WERI-Rb-1 (cell line): ENCODE results near the gene MYCN.

ENCODE experiments used
- DNase-seq: peaks from one replicate; pipeline ENCODE4 v3.0.0-alpha.2; 2020
- H3K27ac ChIP-seq: fragments of 250-450 bp; sonication (Bioruptor Pico); 2 replicates; pipeline ENCODE4 v1.5.1; 2020; ENCODE audit warnings: mild to moderate bottlenecking, moderate library complexity
- H3K27me3 ChIP-seq: fragments of 250-450 bp; sonication (Bioruptor Pico); 2 replicates; pipeline ENCODE4 v1.5.1; 2021; ENCODE audit warnings: mild to moderate bottlenecking, low read depth, moderate library complexity; ENCODE audit not compliant: insufficient read depth, severe bottlenecking
- H3K36me3 ChIP-seq: fragments of 250-450 bp; sonication (Bioruptor Pico); 2 replicates; pipeline ENCODE4 v1.5.1; 2020; ENCODE audit warnings: mild to moderate bottlenecking, moderate library complexity
- H3K4me3 ChIP-seq: 2 replicates; pipeline ENCODE4 v1.5.1; 2011; ENCODE audit warnings: low read depth, mild to moderate bottlenecking, control low read depth, low read length
- H3K9me3 ChIP-seq: fragments of 250-450 bp; sonication (Bioruptor Pico); 2 replicates; pipeline ENCODE4 v1.5.1; 2021; ENCODE audit warnings: mild to moderate bottlenecking, moderate library complexity; ENCODE audit not compliant: severe bottlenecking
- CTCF ChIP-seq: IDR thresholded peaks from 2 replicates; pipeline ENCODE4 v1.5.1; 2011; ENCODE audit warnings: low read depth, mild to moderate bottlenecking, control low read depth, inconsistent platforms, low read length

Gene MYCN

GRCh38 chr2:15918761-15919356, 21.5 kb upstream of the MYCN start:
- no peak for DNase-seq
- H3K9me3 ChIP-seq: no peaks in the 10 kb centered on the region
- H3K4me3 ChIP-seq: no peak overlapping the region
- H3K36me3 ChIP-seq: no peaks in the 10 kb centered on the region
- H3K27me3 ChIP-seq: no peaks in the 10 kb centered on the region
- H3K27ac ChIP-seq: no peak overlapping the region
- no peak for TF ChIP-seq CTCF

GRCh38 chr2:15919716-15920434, 20.5 kb upstream of the MYCN start:
- H3K9me3 ChIP-seq: no peaks in the 10 kb centered on the region
- no peak for TF ChIP-seq CTCF
- DNase-seq: peak; percentile 64
- H3K4me3 ChIP-seq: no peak overlapping the region
- H3K27ac ChIP-seq: no peak overlapping the region
- H3K27me3 ChIP-seq: no peaks in the 10 kb centered on the region
- H3K36me3 ChIP-seq: no peaks in the 10 kb centered on the region

GRCh38 chr2:15920696-15921095, 19.7 kb upstream of the MYCN start:
- Histone ChIP-seq H3K4me3 (no peak overlapping the region), H3K36me3 (no peaks in the 10 kb centered on the region), H3K27ac (no peak overlapping the region), H3K27me3 (no peaks in the 10 kb centered on the region), H3K9me3 (no peaks in the 10 kb centered on the region)
- TF ChIP-seq CTCF: no peak
- no peak for DNase-seq

- no peaks in the 10 kb centered on the region for H3K27me3 ChIP-seq
These were observed 16.8 kb upstream of the MYCN start for GRCh38 chr2:15923597-15923996.

GRCh38 chr2:15925819-15926218, 14.5 kb upstream of the MYCN start:
- no peaks in the 10 kb centered on the region for H3K27me3 ChIP-seq
- no peaks in the 10 kb centered on the region for H3K36me3 ChIP-seq
- H3K27ac ChIP-seq: no peak overlapping the region
- no peak for DNase-seq
- no peak overlapping the region for H3K4me3 ChIP-seq
- H3K9me3 ChIP-seq: peaks cover 2% of the 10 kb centered on the region
- no peak for TF ChIP-seq CTCF

More at GRCh38 chr2:15923597-15923996, 16.8 kb upstream of the MYCN start:
- no peak overlapping the region for H3K4me3 ChIP-seq
- H3K36me3 ChIP-seq: no peaks in the 10 kb centered on the region
- no peaks in the 10 kb centered on the region for H3K9me3 ChIP-seq
- no peak overlapping the region for H3K27ac ChIP-seq
- TF ChIP-seq CTCF: no peak
- DNase-seq: no peak
